ENCODE measurements around the gene ABCA7. TPM values are rescaled to one million over a fixed set of nuclear protein-coding genes. Genes with fewer than 3 reads are reported as not detected.

ABCA7 gene
- total RNA-seq, 1 experiment from 2014 or later, result 91.4 TPM

DNA sequence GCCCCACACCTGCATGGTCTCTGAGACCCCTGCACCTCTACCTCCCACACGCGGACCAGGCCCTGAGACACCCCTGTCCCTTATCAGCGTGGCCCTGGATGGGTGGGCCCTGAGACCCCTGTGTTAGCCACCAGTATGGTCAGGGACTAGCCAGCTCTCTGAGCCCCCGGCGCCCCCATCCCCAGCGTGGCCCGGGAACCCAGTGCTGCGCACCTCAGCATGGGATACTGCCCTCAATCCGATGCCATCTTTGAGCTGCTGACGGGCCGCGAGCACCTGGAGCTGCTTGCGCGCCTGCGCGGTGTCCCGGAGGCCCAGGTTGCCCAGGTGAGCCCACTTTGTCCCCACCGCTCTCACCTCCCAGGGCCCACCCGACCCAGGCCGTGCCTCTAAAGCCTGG, 22.1 kb downstream of the ABCA7 start:
- no TSS peak for BruUV-seq (replicated peaks)
- intact Hi-C loops (cut with micrococcal nuclease), result loop anchor here (5.0 kb wide), 1 partner anchor 40 kb away; the partner anchor contains the start of gene GPX4
- ATAC-seq, result no peak
- Histone ChIP-seq H3K36me3 (ENCODE audit: control insufficient read depth in 1 of 2, insufficient read depth in 2 of 2, low read length in 2 of 2) (no peaks in the 10 kb centered on the region), H3K9me2 (ENCODE audit: insufficient read depth) (no peaks in the 10 kb centered on the region), H3K4me1 (ENCODE audit: control insufficient read depth in 1 of 2, insufficient read depth in 2 of 2, low read length in 2 of 2) (peaks cover 30 to 47% of the 10 kb centered on the region in 2 experiments), H2AFZ (ENCODE audit: low read depth, low read length, poor library complexity, severe bottlenecking) (no peak overlapping the region), H3K27me3 (ENCODE audit: insufficient read depth, low read length) (no peaks in the 10 kb centered on the region), H3K4me3 (replicated peaks in 1 of 2; ENCODE audit: low read depth in 1 of 2, low read length in 2 of 2) (no peak overlapping the region), H4K20me1 (ENCODE audit: insufficient read depth) (no peaks in the 10 kb centered on the region), H3K9me3 (ENCODE audit: control insufficient read depth in 1 of 2, insufficient read depth in 1 of 2, low read depth in 1 of 2, low read length in 2 of 2) (no peaks in the 10 kb centered on the region), H3K27ac (ENCODE audit: low read depth, low read length) (peak overlapping the region; percentile 40; the same call in 1 of the 2 replicates), H3K9ac (ENCODE audit: low read length) (peak overlapping the region; percentile 3; the same call in 1 of the 2 replicates), H3K4me2 (ENCODE audit: low read length) (no peak overlapping the region), H3K79me2 (ENCODE audit: insufficient read depth, low read length) (peaks cover 7% of the 10 kb centered on the region; the same call in 1 of the 2 replicates)
- POLR2A ChIA-PET, result interaction anchor here (0.6 to 1.1 kb wide), 2 partner anchors 42 to 43 kb away, joined by 3 read pairs; partner anchors contain the start of gene GPX4
- DNase-seq (ENCODE audit: low read depth, low spot score), result no peak
- RAD21 ChIA-PET (ENCODE audit: low non-redundant PET in 1 of 2, low total read pairs in 2 of 2, uncharacterized antibody in 2 of 2, unreplicated experiment in 2 of 2), result interaction anchor here in 1 of 2 experiments (0.6 kb wide), 1 partner anchor 43 kb away, joined by 4 read pairs; no protein-coding TSS in a partner anchor
- CTCF ChIA-PET, result interaction anchor here (0.6 to 0.7 kb wide), 2 partner anchors 105 to 130 kb away, joined by 3 to 6 read pairs; no protein-coding TSS in a partner anchor
- no peak for TF ChIP-seq RAD21 (IDR thresholded peaks at IDR 0.05; ENCODE audit: low read depth)
- no peak for TF ChIP-seq EZH2phosphoT487 (IDR thresholded peaks at IDR 0.05; ENCODE audit: borderline replicate concordance)
- TF ChIP-seq FOSL1 (IDR thresholded peaks at IDR 0.05; ENCODE audit: low read depth), result no peak
- TF ChIP-seq, protein P1, sequence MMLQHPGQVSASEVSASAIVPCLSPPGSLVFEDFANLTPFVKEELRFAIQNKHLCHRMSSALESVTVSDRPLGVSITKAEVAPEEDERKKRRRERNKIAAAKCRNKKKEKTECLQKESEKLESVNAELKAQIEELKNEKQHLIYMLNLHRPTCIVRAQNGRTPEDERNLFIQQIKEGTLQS (IDR thresholded peaks at IDR 0.05), result no peak
- TF ChIP-seq ZNF274 (IDR thresholded peaks at IDR 0.05; ENCODE audit: low read depth, low read length), result no peak
- TF ChIP-seq POLR2A (IDR thresholded peaks at IDR 0.05; ENCODE audit: borderline replicate concordance, extremely low read depth, insufficient read depth, insufficient read length), result no peak
- no peak for TF ChIP-seq CEBPB (IDR thresholded peaks at IDR 0.05; ENCODE audit: low read depth)
- no peak for TF ChIP-seq POLR2AphosphoS5 (IDR thresholded peaks at IDR 0.05; ENCODE audit: low read depth, low read length)
- no peak for TF ChIP-seq EZH2 (IDR thresholded peaks at IDR 0.05)
- TF ChIP-seq, protein P2, sequence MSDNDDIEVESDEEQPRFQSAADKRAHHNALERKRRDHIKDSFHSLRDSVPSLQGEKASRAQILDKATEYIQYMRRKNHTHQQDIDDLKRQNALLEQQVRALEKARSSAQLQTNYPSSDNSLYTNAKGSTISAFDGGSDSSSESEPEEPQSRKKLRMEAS (IDR thresholded peaks at IDR 0.05), result no peak
- no peak for TF ChIP-seq ZFX (IDR thresholded peaks at IDR 0.05)
- TF ChIP-seq SP1 (IDR thresholded peaks at IDR 0.05; ENCODE audit: low read depth), result no peak
- TF ChIP-seq, protein P3, sequence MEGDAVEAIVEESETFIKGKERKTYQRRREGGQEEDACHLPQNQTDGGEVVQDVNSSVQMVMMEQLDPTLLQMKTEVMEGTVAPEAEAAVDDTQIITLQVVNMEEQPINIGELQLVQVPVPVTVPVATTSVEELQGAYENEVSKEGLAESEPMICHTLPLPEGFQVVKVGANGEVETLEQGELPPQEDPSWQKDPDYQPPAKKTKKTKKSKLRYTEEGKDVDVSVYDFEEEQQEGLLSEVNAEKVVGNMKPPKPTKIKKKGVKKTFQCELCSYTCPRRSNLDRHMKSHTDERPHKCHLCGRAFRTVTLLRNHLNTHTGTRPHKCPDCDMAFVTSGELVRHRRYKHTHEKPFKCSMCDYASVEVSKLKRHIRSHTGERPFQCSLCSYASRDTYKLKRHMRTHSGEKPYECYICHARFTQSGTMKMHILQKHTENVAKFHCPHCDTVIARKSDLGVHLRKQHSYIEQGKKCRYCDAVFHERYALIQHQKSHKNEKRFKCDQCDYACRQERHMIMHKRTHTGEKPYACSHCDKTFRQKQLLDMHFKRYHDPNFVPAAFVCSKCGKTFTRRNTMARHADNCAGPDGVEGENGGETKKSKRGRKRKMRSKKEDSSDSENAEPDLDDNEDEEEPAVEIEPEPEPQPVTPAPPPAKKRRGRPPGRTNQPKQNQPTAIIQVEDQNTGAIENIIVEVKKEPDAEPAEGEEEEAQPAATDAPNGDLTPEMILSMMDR (IDR thresholded peaks at IDR 0.05 in 2 of 3, conservative IDR thresholded peaks at IDR 0.05 in 1 of 3; ENCODE audit: borderline replicate concordance in 1 of 3, insufficient read depth in 1 of 3, low read depth in 2 of 3, low read length in 2 of 3), result no peak

All from HCT116 (cell line).